Transverse colon (tissue), 4 donors: ENCODE data around the gene RPL18A. TPM values are rescaled to one million over a fixed set of nuclear protein-coding genes. Genes with fewer than 3 reads are reported as not detected.

ENCODE experiments used
- DNase-seq: peaks from one replicate; pipeline ENCODE4 v3.0.0-alpha.2; 2019
- H3K27ac ChIP-seq, 4 donors: fragments of 200-600 bp; sonication (generic); 2 replicates each; pipeline ENCODE4 v1.5.1; 2016 to 2018; ENCODE audit warnings: inconsistent platforms in 4 of 4
- H3K27me3 ChIP-seq: fragments of 200-600 bp; sonication (generic); 2 replicates; pipeline ENCODE4 v1.5.1; 2017; ENCODE audit warnings: inconsistent platforms
- H3K36me3 ChIP-seq, 4 donors: fragments of 200-600 bp; sonication (generic); 2 replicates each; pipeline ENCODE4 v1.5.1; 2017 to 2019; ENCODE audit warnings: inconsistent platforms in 4 of 4
- H3K4me1 ChIP-seq, 4 donors: fragments of 200-600 bp; sonication (generic); 2 replicates each; pipeline ENCODE4 v1.5.1; 2017 to 2020; ENCODE audit warnings: inconsistent platforms in 4 of 4
- H3K4me3 ChIP-seq, 4 donors: fragments of 200-600 bp; sonication (generic); 1 replicate in 1 of 4; 2 replicates in 3 of 4; pipeline versions ENCODE4 v1.5.1 to v1.6.1; 2017 to 2019; ENCODE audit warnings: inconsistent platforms in 4 of 4
- H3K9me3 ChIP-seq, 2 donors: fragments of 200-600 bp; sonication (generic); 2 replicates each; pipeline ENCODE4 v1.5.1; 2017 to 2019; ENCODE audit warnings: inconsistent platforms in 2 of 2
- EP300 ChIP-seq: sonication (generic); formaldehyde crosslinking; IDR thresholded peaks from one replicate; pipeline ENCODE4 v1.6.1; 2017; ENCODE audit warnings: antibody characterized with exemption, low read depth
- POLR2A ChIP-seq: fragments of 450-650 bp; IDR thresholded peaks from one replicate; pipeline ENCODE4 v1.6.1; 2016; ENCODE audit warnings: antibody characterized with exemption, mild to moderate bottlenecking, moderate library complexity
- POLR2AphosphoS5 ChIP-seq, 3 donors: sonication (generic); formaldehyde crosslinking; IDR thresholded peaks; one replicate each; pipeline ENCODE4 v1.6.1; 2016; ENCODE audit warnings: antibody characterized with exemption in 3 of 3
- WGBS, 2 donors: methylation state at CpG; one replicate each; pipeline ENCODE4 v1.1.5; 2018; ENCODE audit warnings: low coverage in 1 of 2; 5-methylcytosine and 5-hydroxymethylcytosine counted together
- in situ Hi-C, 4 donors: fragments of 200-750 bp; cut with MboI; loops; one replicate each; pipeline versions ENCODE4 v1.15.0 to v1.15.1; 2017; ENCODE audit warnings: low sequenced_read_pairs in 3 of 4, low pct_ligation_motif_present in 1 of 4, low pct_unique_long_range_greater_than_20kb in 1 of 4
- intact Hi-C: fragments of 100-400 bp; cut with DNase I; formaldehyde crosslinking; loops from one replicate; pipeline ENCODE4 v1.15.1; 2023; ENCODE audit warnings: low total_unique reads
- small RNA-seq, 4 donors: library from RNA; depleted of rRNA; stranded (forward); fragments of <200 nt; gene quantifications; one replicate each; pipeline ENCODE3, GENCODE V24; 2016
- total RNA-seq, 4 donors: library from RNA; depleted of rRNA; stranded (reverse); fragments of >200 nt; gene quantifications; one replicate each; pipeline ENCODE4 v1.1.0, GENCODE V29; 2016
- TF ChIP-seq, protein P1 (sequence below), 5 experiments: fragments of 200-600 bp in 3 of 5; fragments of 450-650 bp in 2 of 5; sonication (generic) in 3 of 5; IDR thresholded peaks; 1 replicate in 2 of 5; 2 replicates in 3 of 5; pipeline ENCODE4 v1.5.1; 2016 to 2017; ENCODE audit warnings: antibody characterized with exemption in 5 of 5, inconsistent platforms in 3 of 5, mild to moderate bottlenecking in 2 of 5, moderate library complexity in 1 of 5

RPL18A gene
- total RNA-seq, 4 donors from 2014 or later = 727 to 1,372 (median 1,071) TPM

- no peak overlapping the region for H3K4me3 ChIP-seq
- H3K27me3 ChIP-seq = peaks cover 10% of the 10 kb centered on the region
- H3K4me1 ChIP-seq = no peaks in the 10 kb centered on the region
- no peak for DNase-seq
- H3K27ac ChIP-seq = no peak overlapping the region
- in situ Hi-C loops (no loop called here), intact Hi-C loops (no loop called here)
- H3K36me3 ChIP-seq = no peaks in the 10 kb centered on the region
- TF ChIP-seq POLR2A = no peak
- WGBS, 2 donors = 40 to 62% methylated on average over 3 to 6 of the region's 6 CpGs
- H3K9me3 ChIP-seq = peaks cover 0 to 4% of the 10 kb centered on the region in 2 donors
These were observed 43.0 kb downstream of the RPL18A start for GRCh38 chr19:17902701-17903100.

DNA sequence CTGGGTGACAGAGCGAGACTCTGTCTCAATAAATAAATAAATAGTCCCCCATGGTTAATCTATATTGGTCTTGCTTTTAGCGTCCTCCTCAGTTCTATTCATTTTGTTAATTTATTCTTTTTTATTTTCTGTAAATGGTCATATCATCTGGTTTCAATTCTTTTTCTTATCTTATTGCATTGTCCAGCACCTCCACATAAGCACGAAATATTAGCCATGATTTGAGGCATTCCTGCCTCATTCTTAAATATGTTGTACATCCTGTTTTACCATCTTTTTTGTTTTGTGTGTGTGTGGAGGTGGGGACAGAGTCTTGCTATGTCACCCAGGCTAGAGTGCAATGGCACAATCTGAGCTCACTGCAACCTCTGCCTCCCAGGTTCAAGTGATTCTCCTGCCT, 48.5 kb downstream of the RPL18A start:
- Histone ChIP-seq H3K27ac (no peak overlapping the region), H3K9me3 (peaks cover 10 to 14% of the 10 kb centered on the region in 2 donors), H3K4me3 (no peak overlapping the region), H3K27me3 (peaks cover 5% of the 10 kb centered on the region), H3K36me3 (no peaks in the 10 kb centered on the region), H3K4me1 (no peaks in the 10 kb centered on the region)
- in situ Hi-C loops (no loop called here), intact Hi-C loops (no loop called here)
- DNase-seq = no peak
- 80 to 100% methylated on average over 1 to 3 of the region's 3 CpGs for WGBS, 2 donors
- no peak for TF ChIP-seq EP300
- TF ChIP-seq POLR2AphosphoS5 (IDR thresholded peaks at IDR 0.05) = no peak
- TF ChIP-seq POLR2A = no peak
- TF ChIP-seq, protein P1, sequence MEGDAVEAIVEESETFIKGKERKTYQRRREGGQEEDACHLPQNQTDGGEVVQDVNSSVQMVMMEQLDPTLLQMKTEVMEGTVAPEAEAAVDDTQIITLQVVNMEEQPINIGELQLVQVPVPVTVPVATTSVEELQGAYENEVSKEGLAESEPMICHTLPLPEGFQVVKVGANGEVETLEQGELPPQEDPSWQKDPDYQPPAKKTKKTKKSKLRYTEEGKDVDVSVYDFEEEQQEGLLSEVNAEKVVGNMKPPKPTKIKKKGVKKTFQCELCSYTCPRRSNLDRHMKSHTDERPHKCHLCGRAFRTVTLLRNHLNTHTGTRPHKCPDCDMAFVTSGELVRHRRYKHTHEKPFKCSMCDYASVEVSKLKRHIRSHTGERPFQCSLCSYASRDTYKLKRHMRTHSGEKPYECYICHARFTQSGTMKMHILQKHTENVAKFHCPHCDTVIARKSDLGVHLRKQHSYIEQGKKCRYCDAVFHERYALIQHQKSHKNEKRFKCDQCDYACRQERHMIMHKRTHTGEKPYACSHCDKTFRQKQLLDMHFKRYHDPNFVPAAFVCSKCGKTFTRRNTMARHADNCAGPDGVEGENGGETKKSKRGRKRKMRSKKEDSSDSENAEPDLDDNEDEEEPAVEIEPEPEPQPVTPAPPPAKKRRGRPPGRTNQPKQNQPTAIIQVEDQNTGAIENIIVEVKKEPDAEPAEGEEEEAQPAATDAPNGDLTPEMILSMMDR (IDR thresholded peaks at IDR 0.05) = no peak

DNA sequence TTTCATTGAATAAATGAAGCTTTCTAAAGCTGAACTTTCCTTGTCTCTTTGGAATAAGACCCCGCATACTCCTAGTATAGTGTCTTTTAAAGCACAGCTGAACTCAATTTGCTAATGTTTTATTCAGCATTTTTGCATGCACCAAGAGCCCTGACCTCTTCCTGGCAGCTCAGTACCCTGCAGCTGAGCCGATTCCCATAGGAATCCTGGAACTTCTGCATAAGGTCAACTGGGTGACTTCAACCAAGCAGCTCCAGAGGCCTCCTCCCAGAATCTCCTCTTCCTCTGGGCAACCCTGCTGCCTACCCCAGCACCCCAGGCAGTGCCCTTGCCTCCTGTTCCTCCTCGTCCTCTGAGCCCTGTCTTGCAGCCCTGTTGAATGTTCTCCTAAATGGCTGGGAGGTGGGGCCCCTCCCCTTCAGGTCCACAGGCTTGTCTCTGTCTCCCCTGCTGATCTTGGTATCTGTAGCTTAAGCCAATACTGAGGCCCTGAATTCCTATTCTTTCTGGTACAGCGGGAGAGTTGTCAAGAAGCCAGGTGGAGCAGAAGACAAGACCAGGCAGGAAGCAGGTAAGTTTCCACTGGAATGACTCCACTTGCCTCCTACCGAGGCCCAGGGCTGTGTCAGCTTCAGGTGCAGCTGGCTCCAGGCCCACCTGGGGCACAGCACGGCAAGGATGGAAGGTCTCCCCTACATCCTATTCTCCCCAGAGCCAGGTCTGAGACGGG, 49.5 kb downstream of the RPL18A start:
- Histone ChIP-seq H3K4me1 (no peaks in the 10 kb centered on the region), H3K9me3 (peaks cover 16 to 18% of the 10 kb centered on the region in 2 donors), H3K36me3 (no peaks in the 10 kb centered on the region), H3K27me3 (peaks cover 7% of the 10 kb centered on the region), H3K4me3 (no peak overlapping the region), H3K27ac (no peak overlapping the region)
- DNase-seq = no peak
- WGBS, 2 donors = 61 to 100% methylated on average over 1 to 7 of the region's 7 CpGs
- no peak for TF ChIP-seq POLR2AphosphoS5 (IDR thresholded peaks at IDR 0.05)
- no peak for TF ChIP-seq EP300
- TF ChIP-seq, protein P1 (IDR thresholded peaks at IDR 0.05) = no peak
- no peak for TF ChIP-seq POLR2A
- in situ Hi-C loops = no loop called here
- intact Hi-C loops = no loop called here

DNA sequence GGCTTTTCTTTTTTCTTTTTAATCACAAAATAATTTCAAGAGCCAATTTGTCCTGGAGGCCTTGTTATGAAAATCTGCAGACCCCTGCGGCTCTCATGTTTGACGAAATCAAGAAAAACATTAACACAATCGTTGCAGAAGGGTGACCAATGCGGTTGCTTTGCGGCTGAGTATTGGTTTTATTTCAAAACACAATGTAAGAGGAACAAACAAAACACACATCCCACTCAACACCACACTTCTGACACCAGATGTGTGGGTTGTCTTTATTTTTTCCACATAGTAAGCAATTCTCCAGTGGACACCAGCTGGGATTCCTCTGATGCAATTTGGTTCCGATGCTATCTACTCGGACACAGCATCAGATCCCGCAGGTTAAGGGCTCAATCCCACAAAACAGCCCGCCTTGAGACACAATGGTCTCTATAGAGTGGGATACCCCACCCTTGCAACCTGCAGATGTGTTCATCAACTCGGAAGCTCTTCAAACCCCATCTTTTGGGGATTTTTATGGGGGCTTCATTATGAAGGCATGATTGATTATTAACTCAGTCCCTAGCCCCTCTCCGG, 51.2 kb downstream of the RPL18A start:
- H3K36me3 ChIP-seq = no peaks in the 10 kb centered on the region
- intact Hi-C loops = no loop called here

More for the DNA sequence above, 51.2 kb downstream of the RPL18A start:
- TF ChIP-seq, protein P1 (IDR thresholded peaks at IDR 0.05) = no peak
- no peak for TF ChIP-seq POLR2AphosphoS5 (IDR thresholded peaks at IDR 0.05)
- no peak for TF ChIP-seq POLR2A
- TF ChIP-seq EP300 = no peak
- no peak overlapping the region for H3K27ac ChIP-seq
- H3K9me3 ChIP-seq = peaks cover 16 to 18% of the 10 kb centered on the region in 2 donors
- peaks cover 7% of the 10 kb centered on the region for H3K27me3 ChIP-seq
- in situ Hi-C loops = no loop called here
- H3K4me1 ChIP-seq = no peaks in the 10 kb centered on the region
- no peak for DNase-seq
- no peak overlapping the region for H3K4me3 ChIP-seq
- 77 to 82% methylated on average over 5 to 11 of the region's 11 CpGs for WGBS, 2 donors

Small RNA genes within 50 kb of the gene (small RNA-seq; reads per million reads assigned to genes)
- 0 reads per million in 4 donors for gene SNORA68

Other genes with a start within 250 kb of the RPL18A start
- 1 to 10 TPM in 1 of 4 donors, under 1 TPM in 3; under 0.01 to 1.9 (median 0.30) TPM for gene UNC13A, start 171.6 kb upstream of the RPL18A start, total RNA-seq
- gene MAP1S, start 140.4 kb upstream of the RPL18A start, total RNA-seq = 100 to 1,000 TPM in 2 of 4 donors, 10 to 100 TPM in 2; 30.2 to 159 (median 68.0) TPM
- 10 to 100 TPM in 1 of 4 donors, 1 to 10 TPM in 2, under 1 TPM in 1; 0.60 to 26.9 (median 3.8) TPM for gene FCHO1, start 108.4 kb upstream of the RPL18A start, total RNA-seq
- 100 to 1,000 TPM in 3 of 4 donors, 10 to 100 TPM in 1; 52.1 to 180 (median 144) TPM for gene B3GNT3, start 64.8 kb upstream of the RPL18A start, total RNA-seq
- gene INSL3, start 38.4 kb upstream of the RPL18A start, total RNA-seq = not detected
- gene JAK3, start 11.9 kb upstream of the RPL18A start, total RNA-seq = 10 to 100 TPM in 1 of 4 donors, 1 to 10 TPM in 3; 2.3 to 22.1 (median 8.5) TPM
- not detected for gene SLC5A5, start 12.0 kb downstream of the RPL18A start, total RNA-seq
- 10 to 100 TPM; 36.9 to 93.5 (median 41.4) TPM for gene CCDC124, start 73.1 kb downstream of the RPL18A start, total RNA-seq
- 1 to 10 TPM in 1 of 4 donors, not detected in 3; 1.6 TPM for gene KCNN1, start 107.2 kb downstream of the RPL18A start, total RNA-seq
- gene ARRDC2, start 148.3 kb downstream of the RPL18A start, total RNA-seq = 10 to 100 TPM; 28.9 to 69.6 (median 42.7) TPM
- 1 to 10 TPM in 1 of 4 donors, under 1 TPM in 1, not detected in 2; 0.55 to 2.1 TPM for gene IL12RB1, start 227.0 kb downstream of the RPL18A start, total RNA-seq
- 10 to 100 TPM; 27.2 to 53.5 (median 32.7) TPM for gene MAST3, start 237.9 kb downstream of the RPL18A start, total RNA-seq